GM12878 (cell line): Measurements from ENCODE around the gene IFNL3.

Experiments used
- ELK1 ChIP-seq: IDR thresholded peaks from 2 replicates; pipeline ENCODE4 v1.6.1; 2012; ENCODE audit warnings: low read depth, low read length, improper control_type of control experiment
- EZH2 ChIP-seq: IDR thresholded peaks from 2 replicates; pipeline ENCODE4 v1.6.1; 2012; ENCODE audit warnings: low read depth, mild to moderate bottlenecking, control low read depth, inconsistent platforms, low read length, borderline replicate concordance; ENCODE audit not compliant: control insufficient read depth
- GATAD2B ChIP-seq: fragments of 450-650 bp; conservative IDR thresholded peaks from 2 replicates; pipeline ENCODE4 v1.6.1; 2017; ENCODE audit warnings: low read depth, mild to moderate bottlenecking, moderate library complexity
- JUND ChIP-seq: IDR thresholded peaks from 2 replicates; pipeline ENCODE4 v1.6.1; 2012; ENCODE audit warnings: low read depth, mild to moderate bottlenecking, low read length, improper control_type of control experiment, moderate library complexity
- POLR2A ChIP-seq: IDR thresholded peaks from 2 replicates; pipeline ENCODE4 v1.6.1; 2011; ENCODE audit warnings: low read depth, mild to moderate bottlenecking, low read length
- POLR2AphosphoS2 ChIP-seq: IDR thresholded peaks from 2 replicates; pipeline ENCODE4 v1.6.1; 2011; ENCODE audit warnings: low read depth, mild to moderate bottlenecking, low read length, improper control_type of control experiment, moderate library complexity
- POLR2AphosphoS5 ChIP-seq: IDR thresholded peaks from 2 replicates; pipeline ENCODE4 v1.6.1; 2011; ENCODE audit warnings: mild to moderate bottlenecking, low read length, inconsistent platforms
- RAD21 ChIP-seq: IDR thresholded peaks from 2 replicates; pipeline ENCODE4 v1.6.1; 2011; ENCODE audit warnings: mild to moderate bottlenecking, low read depth, low read length, moderate library complexity; ENCODE audit not compliant: insufficient read depth
- RFX5 ChIP-seq: IDR thresholded peaks from 2 replicates; pipeline ENCODE4 v1.6.1; 2011; ENCODE audit warnings: low read depth, low read length, improper control_type of control experiment
- ZNF24 ChIP-seq: fragments of 450-650 bp; IDR thresholded peaks from 2 replicates; pipeline ENCODE4 v1.6.1; 2017; ENCODE audit warnings: antibody characterized with exemption, mild to moderate bottlenecking
- ZNF622 ChIP-seq: fragments of 450-650 bp; IDR thresholded peaks from 2 replicates; pipeline ENCODE4 v1.6.1; 2017; ENCODE audit warnings: mild to moderate bottlenecking, inconsistent platforms

DNA sequence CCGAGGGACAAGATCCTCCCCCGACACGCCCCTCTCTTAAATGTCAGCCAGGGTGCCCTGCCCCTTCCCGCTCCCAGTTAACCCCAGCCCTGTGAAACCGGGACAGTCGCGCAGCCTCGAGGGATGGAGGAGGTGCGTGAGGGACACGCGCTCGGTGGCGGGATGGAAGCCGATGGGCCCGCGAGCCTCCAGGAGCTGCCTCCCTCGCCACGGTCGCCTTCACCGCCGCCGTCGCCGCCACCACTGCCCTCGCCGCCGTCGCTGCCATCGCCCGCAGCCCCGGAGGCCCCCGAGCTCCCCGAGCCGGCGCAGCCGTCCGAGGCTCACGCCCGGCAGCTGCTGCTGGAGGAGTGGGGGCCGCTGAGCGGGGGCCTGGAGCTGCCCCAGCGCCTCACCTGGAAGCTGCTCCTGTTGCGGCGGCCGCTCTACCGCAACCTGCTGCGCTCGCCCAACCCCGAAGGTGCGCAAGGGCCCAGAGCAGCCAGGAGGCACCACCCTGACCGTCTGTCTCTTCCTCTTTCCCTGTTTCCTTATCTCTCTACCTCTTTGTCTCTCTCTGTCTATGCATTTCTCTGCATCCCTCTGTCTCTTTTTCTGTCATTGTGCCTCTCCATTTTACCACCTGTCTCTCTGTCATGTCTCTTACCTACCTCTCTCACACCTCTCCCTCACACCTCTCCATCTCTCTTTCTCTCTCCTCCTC lies 47.8 kb downstream of the IFNL3 start, which contains the start of gene NCCRP1:
- no peak for TF ChIP-seq JUND
- no peak for TF ChIP-seq POLR2AphosphoS5
- no peak for TF ChIP-seq GATAD2B
- no peak for TF ChIP-seq ZNF622
- no peak for TF ChIP-seq RAD21
- TF ChIP-seq ELK1: no peak
- no peak for TF ChIP-seq RFX5
- TF ChIP-seq POLR2A: no peak
- TF ChIP-seq EZH2: no peak
- no peak for TF ChIP-seq POLR2AphosphoS2
- no peak for TF ChIP-seq ZNF24
